ENCODE data around the gene SLC37A1. TPM values are rescaled to one million over a fixed set of nuclear protein-coding genes. Genes with fewer than 3 reads are reported as not detected.

SLC37A1 gene
- total RNA-seq, 2 experiments from 2014 or later = 18.9 to 19.2 TPM

- POLR2A ChIA-PET = no interaction called here
- no peak overlapping the region for H3K27ac Mint-ChIP-seq
Observed at GRCh38 chr21:42541174-42541573, 27.5 kb downstream of the SLC37A1 start.

GRCh38 chr21:42541618-42542017 is 28.0 kb downstream of the SLC37A1 start:
- Mint-ChIP-seq H3K4me1 (ENCODE audit: low read depth) (peaks cover 18% of the 10 kb centered on the region), H3K9me3 (ENCODE audit: insufficient read depth) (no peaks in the 10 kb centered on the region), H3K27me3 (ENCODE audit: low read depth) (no peaks in the 10 kb centered on the region), H3K27ac (no peak overlapping the region), H3K4me3 (no peak overlapping the region), H3K36me3 (ENCODE audit: low read depth) (peaks cover 13% of the 10 kb centered on the region)
- no peak for DNase-seq
- ATAC-seq = no peak
- POLR2A ChIA-PET = interaction anchor here (1.0 kb wide), 1 partner anchor 535 kb away, joined by 3 read pairs; no protein-coding TSS in a partner anchor
- CTCF ChIA-PET = no interaction called here

More at GRCh38 chr21:42541174-42541573, 27.5 kb downstream of the SLC37A1 start:
- no peak for ATAC-seq
- H3K4me3 Mint-ChIP-seq = no peak overlapping the region
- no peak for DNase-seq
- peaks cover 18% of the 10 kb centered on the region for H3K4me1 Mint-ChIP-seq (ENCODE audit: low read depth)
- H3K9me3 Mint-ChIP-seq (ENCODE audit: insufficient read depth) = no peaks in the 10 kb centered on the region
- CTCF ChIA-PET = no interaction called here
- no peaks in the 10 kb centered on the region for H3K27me3 Mint-ChIP-seq (ENCODE audit: low read depth)
- peaks cover 17% of the 10 kb centered on the region for H3K36me3 Mint-ChIP-seq (ENCODE audit: low read depth)

GRCh38 chr21:42542196-42542595 is 28.5 kb downstream of the SLC37A1 start:
- Mint-ChIP-seq H3K27ac (no peak overlapping the region), H3K27me3 (ENCODE audit: low read depth) (no peaks in the 10 kb centered on the region), H3K4me1 (ENCODE audit: low read depth) (peaks cover 16% of the 10 kb centered on the region), H3K4me3 (no peak overlapping the region), H3K9me3 (ENCODE audit: insufficient read depth) (no peaks in the 10 kb centered on the region), H3K36me3 (ENCODE audit: low read depth) (peaks cover 11% of the 10 kb centered on the region)
- DNase-seq (no peak), ATAC-seq (no peak)
- CTCF ChIA-PET = no interaction called here
- POLR2A ChIA-PET = interaction anchor here (1.0 kb wide), 1 partner anchor 536 kb away, joined by 3 read pairs; no protein-coding TSS in a partner anchor

GRCh38 chr21:42542596-42542995 is 28.9 kb downstream of the SLC37A1 start:
- Mint-ChIP-seq H3K27me3 (ENCODE audit: low read depth) (no peaks in the 10 kb centered on the region), H3K36me3 (ENCODE audit: low read depth) (peaks cover 13% of the 10 kb centered on the region), H3K9me3 (ENCODE audit: insufficient read depth) (no peaks in the 10 kb centered on the region), H3K27ac (no peak overlapping the region), H3K4me3 (no peak overlapping the region), H3K4me1 (ENCODE audit: low read depth) (peaks cover 14% of the 10 kb centered on the region)
- ChIA-PET CTCF (no interaction called here), POLR2A (interaction anchor here (1.0 kb wide), 1 partner anchor 536 kb away, joined by 3 read pairs; no protein-coding TSS in a partner anchor)
- no peak for DNase-seq
- no peak for ATAC-seq

GRCh38 chr21:42543106-42543847 is 29.6 kb downstream of the SLC37A1 start:
- no peak for DNase-seq
- peaks cover 12% of the 10 kb centered on the region for H3K4me1 Mint-ChIP-seq (ENCODE audit: low read depth)
- no peak overlapping the region for H3K4me3 Mint-ChIP-seq
- H3K36me3 Mint-ChIP-seq (ENCODE audit: low read depth) = peaks cover 18% of the 10 kb centered on the region
- CTCF ChIA-PET = interaction anchor here (1.5 kb wide), 1 partner anchor 76 kb away, joined by 7 read pairs; no protein-coding TSS in a partner anchor
- no peak overlapping the region for H3K27ac Mint-ChIP-seq
- ATAC-seq = no peak
- no peaks in the 10 kb centered on the region for H3K9me3 Mint-ChIP-seq (ENCODE audit: insufficient read depth)
- POLR2A ChIA-PET = no interaction called here
- H3K27me3 Mint-ChIP-seq (ENCODE audit: low read depth) = no peaks in the 10 kb centered on the region

- Mint-ChIP-seq H3K27me3 (ENCODE audit: low read depth) (no peaks in the 10 kb centered on the region), H3K4me3 (no peak overlapping the region), H3K4me1 (ENCODE audit: low read depth) (peaks cover 11% of the 10 kb centered on the region), H3K36me3 (ENCODE audit: low read depth) (peaks cover 23% of the 10 kb centered on the region), H3K9me3 (ENCODE audit: insufficient read depth) (no peaks in the 10 kb centered on the region), H3K27ac (no peak overlapping the region)
- no peak for DNase-seq
- ATAC-seq = no peak
- CTCF ChIA-PET = interaction anchor here (1.5 to 1.6 kb wide), 2 partner anchors 77 to 273 kb away, joined by 3 to 7 read pairs; no protein-coding TSS in a partner anchor
- POLR2A ChIA-PET = no interaction called here
Observed at GRCh38 chr21:42544544-42544943, 30.9 kb downstream of the SLC37A1 start.

- Mint-ChIP-seq H3K9me3 (ENCODE audit: insufficient read depth) (no peaks in the 10 kb centered on the region), H3K36me3 (ENCODE audit: low read depth) (peaks cover 24% of the 10 kb centered on the region), H3K4me3 (no peak overlapping the region), H3K4me1 (ENCODE audit: low read depth) (peaks cover 11% of the 10 kb centered on the region), H3K27ac (peak overlapping the region; percentile 57), H3K27me3 (ENCODE audit: low read depth) (no peaks in the 10 kb centered on the region)
- ATAC-seq = no peak
- DNase-seq = no peak
- POLR2A ChIA-PET = no interaction called here
- CTCF ChIA-PET = interaction anchor here (1.6 kb wide), 1 partner anchor 272 kb away, joined by 3 read pairs; no protein-coding TSS in a partner anchor
Observed at GRCh38 chr21:42545317-42545716, 31.7 kb downstream of the SLC37A1 start.

GRCh38 chr21:42545745-42546144 is 32.1 kb downstream of the SLC37A1 start:
- Mint-ChIP-seq H3K36me3 (ENCODE audit: low read depth) (peaks cover 24% of the 10 kb centered on the region), H3K9me3 (ENCODE audit: insufficient read depth) (no peaks in the 10 kb centered on the region), H3K27ac (no peak overlapping the region), H3K4me3 (no peak overlapping the region), H3K27me3 (ENCODE audit: low read depth) (no peaks in the 10 kb centered on the region), H3K4me1 (ENCODE audit: low read depth) (peaks cover 11% of the 10 kb centered on the region)
- CTCF ChIA-PET = interaction anchor here (1.6 kb wide), 1 partner anchor 272 kb away, joined by 3 read pairs; no protein-coding TSS in a partner anchor
- no peak for ATAC-seq
- no peak for DNase-seq
- POLR2A ChIA-PET = no interaction called here

GRCh38 chr21:42546433-42546832 is 32.8 kb downstream of the SLC37A1 start:
- Mint-ChIP-seq H3K4me3 (no peak overlapping the region), H3K27ac (no peak overlapping the region), H3K27me3 (ENCODE audit: low read depth) (no peaks in the 10 kb centered on the region), H3K4me1 (ENCODE audit: low read depth) (peaks cover 11% of the 10 kb centered on the region), H3K36me3 (ENCODE audit: low read depth) (peaks cover 20% of the 10 kb centered on the region), H3K9me3 (ENCODE audit: insufficient read depth) (no peaks in the 10 kb centered on the region)
- DNase-seq (no peak), ATAC-seq (no peak)
- ChIA-PET POLR2A (no interaction called here), CTCF (no interaction called here)

GRCh38 chr21:42547001-42547905 is 33.6 kb downstream of the SLC37A1 start:
- Mint-ChIP-seq H3K9me3 (ENCODE audit: insufficient read depth) (no peaks in the 10 kb centered on the region), H3K36me3 (ENCODE audit: low read depth) (peaks cover 19% of the 10 kb centered on the region), H3K27ac (peak overlapping the region; percentile 48), H3K27me3 (ENCODE audit: low read depth) (no peaks in the 10 kb centered on the region), H3K4me3 (no peak overlapping the region), H3K4me1 (ENCODE audit: low read depth) (peaks cover 11% of the 10 kb centered on the region)
- DNase-seq = no peak
- CTCF ChIA-PET = no interaction called here
- POLR2A ChIA-PET = no interaction called here
- ATAC-seq = no peak

GRCh38 chr21:42547906-42548365 is 34.3 kb downstream of the SLC37A1 start:
- H3K27me3 Mint-ChIP-seq (ENCODE audit: low read depth) = no peaks in the 10 kb centered on the region
- POLR2A ChIA-PET = no interaction called here
- H3K4me1 Mint-ChIP-seq (ENCODE audit: low read depth) = peaks cover 11% of the 10 kb centered on the region
- no peaks in the 10 kb centered on the region for H3K9me3 Mint-ChIP-seq (ENCODE audit: insufficient read depth)
- ATAC-seq (no peak), DNase-seq (no peak)
- CTCF ChIA-PET = no interaction called here
- peaks cover 18% of the 10 kb centered on the region for H3K36me3 Mint-ChIP-seq (ENCODE audit: low read depth)
- no peak overlapping the region for H3K4me3 Mint-ChIP-seq
- no peak overlapping the region for H3K27ac Mint-ChIP-seq

Data from activated CD8-positive, alpha-beta T cell treated with anti-CD3 and anti-CD28 coated beads, Interleukin-2, amount 10 ng/mL, durations not matched to agents 7 days and 5 days (primary cell).